Epidermal melanocyte (primary cell): Measurements from ENCODE around the gene FOXJ3.

Experiments
- DNase-seq: peaks from one replicate; pipeline ENCODE4 v3.0.0; 2011; ENCODE audit warnings: low spot score; ENCODE audit not compliant: insufficient read length

The FOXJ3 gene

GRCh38 chr1:42168763-42169162 lies 166.3 kb downstream of the FOXJ3 start:
- no peak for DNase-seq

- no peak for DNase-seq
Observed at GRCh38 chr1:42168391-42168670, 166.7 kb downstream of the FOXJ3 start.

GRCh38 chr1:42167611-42168390 lies 167.2 kb downstream of the FOXJ3 start:
- no peak for DNase-seq

- DNase-seq: no peak
Observed at GRCh38 chr1:42165511-42166210, 169.4 kb downstream of the FOXJ3 start.

- no peak for DNase-seq
Observed at GRCh38 chr1:42164551-42165420, 170.2 kb downstream of the FOXJ3 start, which contains the start of gene GUCA2A. Gene GUCA2A, minus strand, starts transcription at chr1:42164745. Its CDS starts 33 bp downstream, at chr1:42164712.

- DNase-seq: no peak
Observed at GRCh38 chr1:42163536-42164503, 171.2 kb downstream of the FOXJ3 start.

- DNase-seq: no peak
Observed at GRCh38 chr1:42163114-42163513, 171.9 kb downstream of the FOXJ3 start.

- DNase-seq: no peak
Observed at GRCh38 chr1:42162181-42162580, 172.9 kb downstream of the FOXJ3 start.

- DNase-seq: no peak
Observed at GRCh38 chr1:42158189-42158588, 176.8 kb downstream of the FOXJ3 start.

GRCh38 chr1:42157667-42158066 lies 177.4 kb downstream of the FOXJ3 start:
- DNase-seq: no peak

- DNase-seq: no peak
Observed at GRCh38 chr1:42155362-42155761, 179.7 kb downstream of the FOXJ3 start.

- DNase-seq: no peak
Observed at GRCh38 chr1:42154685-42155084, 180.3 kb downstream of the FOXJ3 start.

- no peak for DNase-seq
Observed at GRCh38 chr1:42153624-42154023, 181.4 kb downstream of the FOXJ3 start.

GRCh38 chr1:42152907-42153600 lies 182.0 kb downstream of the FOXJ3 start, which contains the start of gene GUCA2B:
Gene GUCA2B, plus strand, starts transcription at chr1:42153410. Its CDS starts 41 bp downstream, at chr1:42153451.
- no peak for DNase-seq

GRCh38 chr1:42152119-42152518 lies 182.9 kb downstream of the FOXJ3 start:
- no peak for DNase-seq

- DNase-seq: no peak
Observed at GRCh38 chr1:42150651-42151050, 184.4 kb downstream of the FOXJ3 start.

- DNase-seq: no peak
Observed at GRCh38 chr1:42148166-42148565, 186.9 kb downstream of the FOXJ3 start.

- DNase-seq: peak; percentile 50
Observed at GRCh38 chr1:42146626-42147320, 188.3 kb downstream of the FOXJ3 start.
